H1 (cell line): Measurements from ENCODE around the gene USHBP1. TPM values are rescaled to one million over a fixed set of nuclear protein-coding genes. Genes with fewer than 3 reads are reported as not detected.

Source experiments
- CTCF ChIA-PET: fragments of 300-600 bp; sonication (Branson Sonifier 250); formaldehyde crosslinking; loops from one replicate; lab custom pipeline; 2021; ENCODE audit not compliant: partially characterized antibody; lab: Charles Lee
- POLR2A ChIA-PET: fragments of 300-600 bp; sonication (Branson Sonifier 250); formaldehyde crosslinking; loops from one replicate; lab custom pipeline; 2021; ENCODE audit warnings: inconsistent platforms; ENCODE audit not compliant: partially characterized antibody; lab: Charles Lee
- DNase-seq, 2 experiments: peaks; one replicate each; pipeline versions ENCODE4 v3.0.0 to v3.0.0-alpha.2; 2010 to 2022; ENCODE audit warnings: low spot score in 2 of 2, low read depth in 1 of 2, mixed read lengths in 1 of 2
- FAIRE-seq: peaks from 2 replicates; lab custom pipeline; 2011; peaks lifted over from hg19 to GRCh38; lab: Jason Lieb, UNC
- H2AFZ ChIP-seq: 2 replicates; pipeline ENCODE4 v1.8.1; 2012; ENCODE audit warnings: low read length, inconsistent platforms
- H2AK5ac ChIP-seq: 2 replicates; pipeline ENCODE4 v1.6.1; 2013; ENCODE audit warnings: low read depth, low read length
- H2BK120ac ChIP-seq: replicated peaks from 2 replicates; pipeline ENCODE3; 2013; ENCODE audit warnings: low read depth, low read length, inconsistent platforms
- H2BK12ac ChIP-seq: 2 replicates; pipeline ENCODE4 v1.6.1; 2013; ENCODE audit warnings: low read depth, low read length
- H2BK15ac ChIP-seq: 2 replicates; pipeline ENCODE4 v1.6.1; 2013; ENCODE audit warnings: low read length
- H2BK20ac ChIP-seq: 2 replicates; pipeline ENCODE4 v1.6.1; 2013; ENCODE audit warnings: low read length
- H2BK5ac ChIP-seq: 2 replicates; pipeline ENCODE4 v1.6.1; 2013; ENCODE audit warnings: low read depth, low read length
- H3K14ac ChIP-seq: 2 replicates; pipeline ENCODE4 v1.6.1; 2013; ENCODE audit warnings: inconsistent platforms; ENCODE audit not compliant: insufficient read length
- H3K18ac ChIP-seq: 2 replicates; pipeline ENCODE4 v1.6.1; 2013; ENCODE audit warnings: low read length; ENCODE audit errors: extremely low read depth
- H3K23ac ChIP-seq: 2 replicates; pipeline ENCODE4 v1.6.1; 2013; ENCODE audit warnings: inconsistent platforms; ENCODE audit not compliant: insufficient read length
- H3K23me2 ChIP-seq: 2 replicates; pipeline ENCODE4 v1.6.1; 2013; ENCODE audit warnings: low read depth, low read length
- H3K27ac ChIP-seq: 2 replicates; pipeline ENCODE4 v1.6.1; 2011; ENCODE audit warnings: low read depth, low read length, inconsistent platforms
- H3K27me3 ChIP-seq, 4 experiments: replicated peaks in 1 of 4; 1 replicate in 1 of 4; 2 replicates in 3 of 4; pipeline versions ENCODE4 v1.6.1 to v1.8.1; 2011 to 2013; ENCODE audit warnings: low read length in 3 of 4, mild to moderate bottlenecking in 3 of 4, inconsistent platforms in 2 of 4, mixed read lengths in 2 of 4, moderate library complexity in 1 of 4; ENCODE audit not compliant: control insufficient read depth in 3 of 4, insufficient read depth in 3 of 4; ENCODE audit errors: extremely low read depth in 1 of 4
- H3K36me3 ChIP-seq, 4 experiments: 2 replicates each; pipeline versions ENCODE4 v1.6.1 to v1.8.1; 2011 to 2013; ENCODE audit warnings: mild to moderate bottlenecking in 4 of 4, low read length in 3 of 4, moderate library complexity in 2 of 4, control low read depth in 1 of 4, inconsistent platforms in 1 of 4; ENCODE audit not compliant: insufficient read depth in 4 of 4, control insufficient read depth in 2 of 4
- H3K4ac ChIP-seq: replicated peaks from 2 replicates; pipeline ENCODE3; 2013; ENCODE audit warnings: low read length, low read depth, mixed read lengths, inconsistent platforms; ENCODE audit not compliant: insufficient read length
- H3K4me1 ChIP-seq, 4 experiments: replicated peaks in 1 of 4; 1 replicate in 1 of 4; 2 replicates in 3 of 4; pipeline versions ENCODE4 v1.6.1 to v1.8.1; 2011 to 2013; ENCODE audit warnings: low read length in 3 of 4, inconsistent platforms in 2 of 4, mixed read lengths in 1 of 4; ENCODE audit not compliant: insufficient read depth in 4 of 4, control insufficient read depth in 3 of 4
- H3K4me2 ChIP-seq, 2 experiments: 2 replicates each; pipeline versions ENCODE4 v1.6.1 to v1.8.1; 2011 to 2013; ENCODE audit warnings: low read depth in 2 of 2, low read length in 2 of 2, control low read depth in 1 of 2, inconsistent platforms in 1 of 2, mild to moderate bottlenecking in 1 of 2; ENCODE audit not compliant: insufficient read depth in 1 of 2
- H3K4me3 ChIP-seq, 4 experiments: fragments of 200-600, 300-600 bp in 1 of 4; sonication (generic), shearing (Covaris generic), sonication (Bioruptor Twin) in 1 of 4; 2 replicates each; pipeline versions ENCODE4 v1.5.1 to v1.8.1; 2011 to 2016; ENCODE audit warnings: low read length in 4 of 4, low read depth in 3 of 4, control low read depth in 2 of 4, inconsistent platforms in 2 of 4, mild to moderate bottlenecking in 2 of 4, mixed read lengths in 1 of 4, moderate library complexity in 1 of 4; ENCODE audit not compliant: insufficient read depth in 2 of 4; ENCODE audit errors: extremely low read depth in 1 of 4
- H3K56ac ChIP-seq: replicated peaks from 2 replicates; pipeline ENCODE3; 2013; ENCODE audit warnings: low read depth, mild to moderate bottlenecking, mixed read lengths, low read length, inconsistent platforms; ENCODE audit not compliant: insufficient read length
- H3K79me1 ChIP-seq: 2 replicates; pipeline ENCODE4 v1.6.1; 2013; ENCODE audit warnings: low read depth, low read length, control low read depth
- H3K79me2 ChIP-seq, 2 experiments: 2 replicates each; pipeline versions ENCODE4 v1.6.1 to v1.8.1; 2012 to 2013; ENCODE audit warnings: low read length in 2 of 2, mild to moderate bottlenecking in 2 of 2, inconsistent platforms in 1 of 2; ENCODE audit not compliant: insufficient read depth in 2 of 2, control insufficient read depth in 1 of 2
- H3K9ac ChIP-seq, 4 experiments: replicated peaks in 1 of 4; 1 replicate in 1 of 4; 2 replicates in 3 of 4; pipeline versions ENCODE4 v1.6.1 to v1.8.1; 2011 to 2013; ENCODE audit warnings: low read depth in 3 of 4, low read length in 3 of 4, control low read depth in 2 of 4, mild to moderate bottlenecking in 2 of 4, moderate library complexity in 2 of 4, inconsistent platforms in 1 of 4; ENCODE audit errors: extremely low read depth in 1 of 4
- H3K9me3 ChIP-seq, 2 experiments: 2 replicates each; pipeline versions ENCODE4 v1.6.1 to v1.8.1; 2012 to 2013; ENCODE audit warnings: mild to moderate bottlenecking in 2 of 2, moderate library complexity in 2 of 2, control low read depth in 1 of 2, inconsistent platforms in 1 of 2, low read depth in 1 of 2, low read length in 1 of 2, mixed read lengths in 1 of 2; ENCODE audit not compliant: insufficient read depth in 2 of 2
- H4K20me1 ChIP-seq, 2 experiments: replicated peaks in 1 of 2; 2 replicates each; pipeline versions ENCODE3 to v1.8.1; 2011 to 2013; ENCODE audit warnings: inconsistent platforms in 2 of 2, low read length in 2 of 2, mild to moderate bottlenecking in 1 of 2; ENCODE audit not compliant: insufficient read depth in 2 of 2, control insufficient read depth in 1 of 2
- H4K5ac ChIP-seq: 2 replicates; pipeline ENCODE4 v1.6.1; 2013; ENCODE audit warnings: low read length, low read depth, mixed read lengths, inconsistent platforms; ENCODE audit not compliant: insufficient read length
- H4K8ac ChIP-seq: 2 replicates; pipeline ENCODE4 v1.8.0; 2013; ENCODE audit warnings: mild to moderate bottlenecking, moderate library complexity, low read length, inconsistent platforms; ENCODE audit not compliant: insufficient read depth; ENCODE audit errors: extremely low read depth
- H4K91ac ChIP-seq: replicated peaks from 2 replicates; pipeline ENCODE3; 2013; ENCODE audit warnings: low read length, mixed read lengths, inconsistent platforms; ENCODE audit not compliant: insufficient read length
- KDM4A ChIP-seq: IDR thresholded peaks from one replicate; pipeline ENCODE4 v1.7.1; 2012; ENCODE audit warnings: low read depth, mild to moderate bottlenecking, moderate library complexity, low read length, inconsistent platforms; ENCODE audit not compliant: severe bottlenecking
- NANOG ChIP-seq: IDR thresholded peaks from 2 replicates; pipeline ENCODE4 v1.6.1; 2011; ENCODE audit warnings: low read length, low read depth, mild to moderate bottlenecking, inconsistent platforms; ENCODE audit not compliant: insufficient read depth, poor library complexity, severe bottlenecking
- RBBP5 ChIP-seq: IDR thresholded peaks from 2 replicates; pipeline ENCODE4 v1.7.1; 2012; ENCODE audit warnings: low read depth, mild to moderate bottlenecking, inconsistent platforms, low read length, moderate library complexity, borderline replicate concordance
- RXRA ChIP-seq: IDR thresholded peaks from 2 replicates; pipeline ENCODE4 v1.6.1; 2011; ENCODE audit warnings: low read depth, mild to moderate bottlenecking, low read length, moderate library complexity; ENCODE audit not compliant: insufficient read depth
- WGBS, 2 experiments: shearing (Covaris generic) in 1 of 2; methylation state at CpG; one replicate each; pipeline versions ENCODE4 v1.1.6 to v1.1.7; 2013 to 2015; ENCODE audit warnings: low lambda C conversion rate in 2 of 2, mixed read lengths in 2 of 2, inconsistent platforms in 1 of 2, low coverage in 1 of 2, missing lambda C conversion rate in 1 of 2; ENCODE audit not compliant: insufficient replicate concordance in 2 of 2, insufficient coverage in 1 of 2, insufficient read length in 1 of 2; ENCODE audit errors: extremely low coverage in 1 of 2, missing lambda C conversion rate in 1 of 2; 5-methylcytosine and 5-hydroxymethylcytosine counted together
- polyA plus RNA-seq, 7 experiments: library from polyadenylated mRNA; depleted of rRNA in 3 of 7; stranded (reverse) in 5 of 7; unstranded in 2 of 7; fragments of >200 nt in 5 of 7; fragments of 200-250 nt in 2 of 7; gene quantifications; 1 replicate in 5 of 7; 2 replicates in 1 of 7; 4 replicates in 1 of 7; pipeline versions ENCODE4 v1.2.1 to v1.2.3, GENCODE V29; 2011 to 2013; ENCODE audit warnings: missing spikeins in 2 of 7, mixed read lengths in 2 of 7
- total RNA-seq: library from RNA; stranded (reverse); fragmentation: NEBNext Ultra II Directional; extraction: Animal tissue kit (Norgen Biotek cat#: 25700); gene quantifications from 2 replicates; pipeline ENCODE4 v1.2.1, GENCODE V29; 2021

Gene USHBP1
- total and polyA plus RNA-seq, 2 of the 8 experiments (the other 6 are each of a cell fraction or from before 2014, with no cell fraction given), result 5.0 to 7.5 TPM

DNA sequence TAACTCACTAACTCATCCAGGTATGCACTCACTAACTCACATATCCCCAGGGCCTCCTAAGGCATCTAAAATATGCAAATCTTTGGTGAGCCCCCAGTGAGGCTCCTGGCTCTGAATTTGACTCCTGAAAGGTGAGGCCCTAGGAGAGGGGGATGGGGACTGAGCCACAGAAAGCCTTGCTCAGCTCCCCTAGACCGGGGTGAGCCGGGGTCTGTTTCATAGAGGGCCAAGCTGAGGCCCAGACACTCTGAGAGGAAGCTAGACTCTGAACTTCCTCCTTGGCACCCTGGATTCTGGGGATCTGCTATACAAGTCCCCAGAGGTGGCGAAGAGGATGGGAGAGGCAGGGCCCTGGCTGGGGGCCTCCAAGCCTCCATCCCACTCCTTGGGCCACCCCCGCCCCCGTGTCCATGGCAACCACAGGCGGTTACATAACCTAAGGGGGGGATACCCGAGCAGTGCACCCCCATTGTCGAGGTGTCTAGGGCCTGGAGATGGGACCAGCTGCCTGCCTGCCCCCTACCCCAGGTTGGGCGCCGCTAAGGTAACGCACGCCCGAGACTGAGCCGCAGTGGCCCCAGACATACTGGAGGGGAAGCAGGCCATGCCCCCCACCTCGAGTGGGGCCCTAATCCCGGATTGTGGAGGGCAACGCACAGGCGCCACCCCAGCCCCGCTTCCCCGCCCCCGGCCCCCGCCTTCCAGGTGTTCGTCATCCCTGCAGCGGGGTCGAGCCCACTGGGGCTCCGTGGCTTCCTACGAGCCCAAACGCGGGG lies 38.0 kb upstream of the USHBP1 start:
- H3K9me3 ChIP-seq, result peaks cover 0 to 3% of the 10 kb centered on the region in 2 experiments; a peak in 1 of 4 replicates
- peak overlapping the region; percentile 47 for H4K5ac ChIP-seq
- no peak overlapping the region for H2BK120ac ChIP-seq
- H2BK20ac ChIP-seq, result no peak overlapping the region
- FAIRE-seq (no peak), DNase-seq (peak in 1 of 2 experiments; percentile 73)
- no peak overlapping the region for H3K14ac ChIP-seq
- H3K4me2 ChIP-seq, result peak overlapping the region; percentile 82 to 98
- peaks cover 1 to 8% of the 10 kb centered on the region in 2 experiments for H4K20me1 ChIP-seq
- H2BK12ac ChIP-seq, result no peak overlapping the region
- H3K23ac ChIP-seq, result no peak overlapping the region
- WGBS, 2 experiments, result 11% methylated on average over 26 of the region's 29 CpGs; no CpG with 5 or more reads in 1 of the 2 experiments
- peaks cover 12 to 21% (median 14%) of the 10 kb centered on the region in 4 experiments for H3K4me1 ChIP-seq
- no peak overlapping the region; the same call in 1 of the 2 replicates for H2BK5ac ChIP-seq
- H2AK5ac ChIP-seq, result no peak overlapping the region
- CTCF ChIA-PET, result interaction anchor here (0.8 to 3.0 kb wide), 3 partner anchors 10 to 97 kb away, joined by 3 to 29 read pairs (median 6); no protein-coding TSS in a partner anchor
- H3K9ac ChIP-seq, result peak overlapping the region; percentile 2 to 63 (median 49)
- H3K79me1 ChIP-seq, result peaks cover 4% of the 10 kb centered on the region
- H3K36me3 ChIP-seq, result peaks cover 0 to 16% (median 5%) of the 10 kb centered on the region in 4 experiments; a peak in 5 of 8 replicates
- H2AFZ ChIP-seq, result no peak overlapping the region
- H3K18ac ChIP-seq, result peak overlapping the region; percentile 65
- H3K4me3 ChIP-seq, result peak overlapping the region; percentile 54 to 78 (median 58)
- H3K27me3 ChIP-seq, result no peaks in the 10 kb centered on the region
- peak overlapping the region; percentile 88 for H4K91ac ChIP-seq
- H2BK15ac ChIP-seq, result no peak overlapping the region
- H3K27ac ChIP-seq, result no peak overlapping the region
- POLR2A ChIA-PET, result interaction anchor here (0.6 to 18.5 kb wide), 6 partner anchors 11 to 99 kb away, joined by 3 to 329 read pairs (median 5); partner anchors contain the start of genes ANO8 and USHBP1
- H3K23me2 ChIP-seq, result peaks cover 7% of the 10 kb centered on the region
- no peak overlapping the region for H3K56ac ChIP-seq
- H3K4ac ChIP-seq, result peak overlapping the region; percentile 75
- peaks cover 0 to 4% of the 10 kb centered on the region in 2 experiments; a peak in 1 of 4 replicates for H3K79me2 ChIP-seq
- no peak overlapping the region for H4K8ac ChIP-seq
- TF ChIP-seq KDM4A (peak; percentile 21), RBBP5 (peak; percentile 42; the same call in 1 of the 2 replicates), RXRA (0 out of 2 replicates have a peak, but pooled peaks have one; percentile 21), NANOG (no peak)
